H1 (cell line): ENCODE measurements around the gene APLP2. TPM values are rescaled to one million over a fixed set of nuclear protein-coding genes. Genes with fewer than 3 reads are reported as not detected.

Source experiments
- CTCF ChIA-PET: fragments of 300-600 bp; sonication (Branson Sonifier 250); formaldehyde crosslinking; loops from one replicate; lab custom pipeline; 2021; ENCODE audit not compliant: partially characterized antibody; lab: Charles Lee
- POLR2A ChIA-PET: fragments of 300-600 bp; sonication (Branson Sonifier 250); formaldehyde crosslinking; loops from one replicate; lab custom pipeline; 2021; ENCODE audit warnings: inconsistent platforms; ENCODE audit not compliant: partially characterized antibody; lab: Charles Lee
- DNase-seq, 2 experiments: peaks; one replicate each; pipeline versions ENCODE4 v3.0.0 to v3.0.0-alpha.2; 2010 to 2022; ENCODE audit warnings: low spot score in 2 of 2, low read depth in 1 of 2, mixed read lengths in 1 of 2
- FAIRE-seq: peaks from 2 replicates; lab custom pipeline; 2011; peaks lifted over from hg19 to GRCh38; lab: Jason Lieb, UNC
- H2AFZ ChIP-seq: 2 replicates; pipeline ENCODE4 v1.8.1; 2012; ENCODE audit warnings: low read length, inconsistent platforms
- H2AK5ac ChIP-seq: 2 replicates; pipeline ENCODE4 v1.6.1; 2013; ENCODE audit warnings: low read depth, low read length
- H2BK120ac ChIP-seq: replicated peaks from 2 replicates; pipeline ENCODE3; 2013; ENCODE audit warnings: low read depth, low read length, inconsistent platforms
- H2BK12ac ChIP-seq: 2 replicates; pipeline ENCODE4 v1.6.1; 2013; ENCODE audit warnings: low read depth, low read length
- H2BK15ac ChIP-seq: 2 replicates; pipeline ENCODE4 v1.6.1; 2013; ENCODE audit warnings: low read length
- H2BK20ac ChIP-seq: 2 replicates; pipeline ENCODE4 v1.6.1; 2013; ENCODE audit warnings: low read length
- H2BK5ac ChIP-seq: 2 replicates; pipeline ENCODE4 v1.6.1; 2013; ENCODE audit warnings: low read depth, low read length
- H3K14ac ChIP-seq: 2 replicates; pipeline ENCODE4 v1.6.1; 2013; ENCODE audit warnings: inconsistent platforms; ENCODE audit not compliant: insufficient read length
- H3K18ac ChIP-seq: 2 replicates; pipeline ENCODE4 v1.6.1; 2013; ENCODE audit warnings: low read length; ENCODE audit errors: extremely low read depth
- H3K23ac ChIP-seq: 2 replicates; pipeline ENCODE4 v1.6.1; 2013; ENCODE audit warnings: inconsistent platforms; ENCODE audit not compliant: insufficient read length
- H3K23me2 ChIP-seq: 2 replicates; pipeline ENCODE4 v1.6.1; 2013; ENCODE audit warnings: low read depth, low read length
- H3K27ac ChIP-seq: 2 replicates; pipeline ENCODE4 v1.6.1; 2011; ENCODE audit warnings: low read depth, low read length, inconsistent platforms
- H3K27me3 ChIP-seq, 4 experiments: replicated peaks in 1 of 4; 1 replicate in 1 of 4; 2 replicates in 3 of 4; pipeline versions ENCODE4 v1.6.1 to v1.8.1; 2011 to 2013; ENCODE audit warnings: low read length in 3 of 4, mild to moderate bottlenecking in 3 of 4, inconsistent platforms in 2 of 4, mixed read lengths in 2 of 4, moderate library complexity in 1 of 4; ENCODE audit not compliant: control insufficient read depth in 3 of 4, insufficient read depth in 3 of 4; ENCODE audit errors: extremely low read depth in 1 of 4
- H3K36me3 ChIP-seq, 4 experiments: 2 replicates each; pipeline versions ENCODE4 v1.6.1 to v1.8.1; 2011 to 2013; ENCODE audit warnings: mild to moderate bottlenecking in 4 of 4, low read length in 3 of 4, moderate library complexity in 2 of 4, control low read depth in 1 of 4, inconsistent platforms in 1 of 4; ENCODE audit not compliant: insufficient read depth in 4 of 4, control insufficient read depth in 2 of 4
- H3K4ac ChIP-seq: replicated peaks from 2 replicates; pipeline ENCODE3; 2013; ENCODE audit warnings: low read length, low read depth, mixed read lengths, inconsistent platforms; ENCODE audit not compliant: insufficient read length
- H3K4me1 ChIP-seq, 4 experiments: replicated peaks in 1 of 4; 1 replicate in 1 of 4; 2 replicates in 3 of 4; pipeline versions ENCODE4 v1.6.1 to v1.8.1; 2011 to 2013; ENCODE audit warnings: low read length in 3 of 4, inconsistent platforms in 2 of 4, mixed read lengths in 1 of 4; ENCODE audit not compliant: insufficient read depth in 4 of 4, control insufficient read depth in 3 of 4
- H3K4me2 ChIP-seq, 2 experiments: 2 replicates each; pipeline versions ENCODE4 v1.6.1 to v1.8.1; 2011 to 2013; ENCODE audit warnings: low read depth in 2 of 2, low read length in 2 of 2, control low read depth in 1 of 2, inconsistent platforms in 1 of 2, mild to moderate bottlenecking in 1 of 2; ENCODE audit not compliant: insufficient read depth in 1 of 2
- H3K4me3 ChIP-seq, 4 experiments: fragments of 200-600, 300-600 bp in 1 of 4; sonication (generic), shearing (Covaris generic), sonication (Bioruptor Twin) in 1 of 4; 2 replicates each; pipeline versions ENCODE4 v1.5.1 to v1.8.1; 2011 to 2016; ENCODE audit warnings: low read length in 4 of 4, low read depth in 3 of 4, control low read depth in 2 of 4, inconsistent platforms in 2 of 4, mild to moderate bottlenecking in 2 of 4, mixed read lengths in 1 of 4, moderate library complexity in 1 of 4; ENCODE audit not compliant: insufficient read depth in 2 of 4; ENCODE audit errors: extremely low read depth in 1 of 4
- H3K56ac ChIP-seq: replicated peaks from 2 replicates; pipeline ENCODE3; 2013; ENCODE audit warnings: low read depth, mild to moderate bottlenecking, mixed read lengths, low read length, inconsistent platforms; ENCODE audit not compliant: insufficient read length
- H3K79me1 ChIP-seq: 2 replicates; pipeline ENCODE4 v1.6.1; 2013; ENCODE audit warnings: low read depth, low read length, control low read depth
- H3K79me2 ChIP-seq, 2 experiments: 2 replicates each; pipeline versions ENCODE4 v1.6.1 to v1.8.1; 2012 to 2013; ENCODE audit warnings: low read length in 2 of 2, mild to moderate bottlenecking in 2 of 2, inconsistent platforms in 1 of 2; ENCODE audit not compliant: insufficient read depth in 2 of 2, control insufficient read depth in 1 of 2
- H3K9ac ChIP-seq, 4 experiments: replicated peaks in 1 of 4; 1 replicate in 1 of 4; 2 replicates in 3 of 4; pipeline versions ENCODE4 v1.6.1 to v1.8.1; 2011 to 2013; ENCODE audit warnings: low read depth in 3 of 4, low read length in 3 of 4, control low read depth in 2 of 4, mild to moderate bottlenecking in 2 of 4, moderate library complexity in 2 of 4, inconsistent platforms in 1 of 4; ENCODE audit errors: extremely low read depth in 1 of 4
- H3K9me3 ChIP-seq, 2 experiments: 2 replicates each; pipeline versions ENCODE4 v1.6.1 to v1.8.1; 2012 to 2013; ENCODE audit warnings: mild to moderate bottlenecking in 2 of 2, moderate library complexity in 2 of 2, control low read depth in 1 of 2, inconsistent platforms in 1 of 2, low read depth in 1 of 2, low read length in 1 of 2, mixed read lengths in 1 of 2; ENCODE audit not compliant: insufficient read depth in 2 of 2
- H4K20me1 ChIP-seq, 2 experiments: replicated peaks in 1 of 2; 2 replicates each; pipeline versions ENCODE3 to v1.8.1; 2011 to 2013; ENCODE audit warnings: inconsistent platforms in 2 of 2, low read length in 2 of 2, mild to moderate bottlenecking in 1 of 2; ENCODE audit not compliant: insufficient read depth in 2 of 2, control insufficient read depth in 1 of 2
- H4K5ac ChIP-seq: 2 replicates; pipeline ENCODE4 v1.6.1; 2013; ENCODE audit warnings: low read length, low read depth, mixed read lengths, inconsistent platforms; ENCODE audit not compliant: insufficient read length
- H4K8ac ChIP-seq: 2 replicates; pipeline ENCODE4 v1.8.0; 2013; ENCODE audit warnings: mild to moderate bottlenecking, moderate library complexity, low read length, inconsistent platforms; ENCODE audit not compliant: insufficient read depth; ENCODE audit errors: extremely low read depth
- H4K91ac ChIP-seq: replicated peaks from 2 replicates; pipeline ENCODE3; 2013; ENCODE audit warnings: low read length, mixed read lengths, inconsistent platforms; ENCODE audit not compliant: insufficient read length
- FOSL1 ChIP-seq: IDR thresholded peaks from 2 replicates; pipeline ENCODE4 v1.6.1; 2011; ENCODE audit warnings: mild to moderate bottlenecking, low read depth, low read length, moderate library complexity; ENCODE audit not compliant: insufficient read depth
- KDM1A ChIP-seq: fragments of 200-600, 300-600 bp; sonication (generic); IDR thresholded peaks from 2 replicates; pipeline ENCODE4 v1.7.1; 2016; ENCODE audit warnings: mild to moderate bottlenecking, low read length, borderline replicate concordance
- SP4 ChIP-seq: IDR thresholded peaks from 2 replicates; pipeline ENCODE4 v1.6.1; 2012; ENCODE audit warnings: low read length, inconsistent platforms
- WGBS, 2 experiments: shearing (Covaris generic) in 1 of 2; methylation state at CpG; one replicate each; pipeline versions ENCODE4 v1.1.6 to v1.1.7; 2013 to 2015; ENCODE audit warnings: low lambda C conversion rate in 2 of 2, mixed read lengths in 2 of 2, inconsistent platforms in 1 of 2, low coverage in 1 of 2, missing lambda C conversion rate in 1 of 2; ENCODE audit not compliant: insufficient replicate concordance in 2 of 2, insufficient coverage in 1 of 2, insufficient read length in 1 of 2; ENCODE audit errors: extremely low coverage in 1 of 2, missing lambda C conversion rate in 1 of 2; 5-methylcytosine and 5-hydroxymethylcytosine counted together
- polyA plus RNA-seq, 7 experiments: library from polyadenylated mRNA; depleted of rRNA in 3 of 7; stranded (reverse) in 5 of 7; unstranded in 2 of 7; fragments of >200 nt in 5 of 7; fragments of 200-250 nt in 2 of 7; gene quantifications; 1 replicate in 5 of 7; 2 replicates in 1 of 7; 4 replicates in 1 of 7; pipeline versions ENCODE4 v1.2.1 to v1.2.3, GENCODE V29; 2011 to 2013; ENCODE audit warnings: missing spikeins in 2 of 7, mixed read lengths in 2 of 7
- total RNA-seq: library from RNA; stranded (reverse); fragmentation: NEBNext Ultra II Directional; extraction: Animal tissue kit (Norgen Biotek cat#: 25700); gene quantifications from 2 replicates; pipeline ENCODE4 v1.2.1, GENCODE V29; 2021

Gene APLP2
- total and polyA plus RNA-seq, 2 of the 8 experiments (the other 6 are each of a cell fraction or from before 2014, with no cell fraction given) = 222 to 315 TPM

DNA sequence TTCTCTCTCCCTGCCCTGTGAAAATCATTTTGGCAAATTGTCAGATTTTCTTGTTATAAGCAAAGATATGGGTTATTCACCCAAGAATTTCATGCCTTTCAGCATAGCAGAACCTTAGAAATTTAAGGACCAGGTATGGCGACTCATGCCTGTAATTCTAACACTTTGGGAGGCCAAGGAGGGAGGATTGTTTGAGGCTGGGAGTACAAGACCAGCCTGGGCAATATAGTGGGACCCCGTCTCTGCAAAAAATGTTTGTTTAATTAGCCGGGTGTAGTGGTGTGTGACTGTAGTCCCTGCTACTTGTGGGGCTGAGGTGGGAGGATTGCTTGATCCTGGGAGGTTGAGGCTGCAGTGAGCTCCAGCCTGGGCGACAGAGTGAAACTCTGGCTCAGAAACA, 27.6 kb downstream of the APLP2 start:
- Histone ChIP-seq H3K9me3 (peaks cover 0 to 10% of the 10 kb centered on the region in 2 experiments; a peak in 2 of 4 replicates), H2BK12ac (no peak overlapping the region), H2BK15ac (no peak overlapping the region), H3K23me2 (no peaks in the 10 kb centered on the region), H3K9ac (no peak overlapping the region), H4K8ac (no peak overlapping the region), H4K91ac (no peak overlapping the region), H3K56ac (no peak overlapping the region), H2BK5ac (no peak overlapping the region), H3K4ac (no peak overlapping the region), H3K79me1 (peaks cover 7% of the 10 kb centered on the region), H3K4me3 (no peak overlapping the region), H3K79me2 (peaks cover 8 to 89% of the 10 kb centered on the region in 2 experiments; a peak in 3 of 4 replicates), H3K23ac (no peak overlapping the region), H4K5ac (no peak overlapping the region), H2BK120ac (no peak overlapping the region), H2AK5ac (no peak overlapping the region), H4K20me1 (peaks cover 0 to 9% of the 10 kb centered on the region in 2 experiments), H2BK20ac (no peak overlapping the region), H3K14ac (no peak overlapping the region), H2AFZ (no peak overlapping the region), H3K18ac (no peak overlapping the region), H3K27me3 (no peaks in the 10 kb centered on the region), H3K36me3 (peaks cover 0 to 5% (median 0%) of the 10 kb centered on the region in 4 experiments; a peak in 1 of 8 replicates), H3K4me1 (peaks cover 0 to 2% (median 1%) of the 10 kb centered on the region in 4 experiments; a peak in 2 of 7 replicates), H3K4me2 (no peak overlapping the region), H3K27ac (no peak overlapping the region)
- TF ChIP-seq SP4 (no peak), KDM1A (peak; percentile 53; the same call in 1 of the 2 replicates), FOSL1 (no peak)
- DNase-seq (no peak), FAIRE-seq (no peak)
- ChIA-PET POLR2A (interaction anchor here (2.4 kb wide), 1 partner anchor 27 kb away, joined by 9 read pairs; the partner anchor contains the start of gene APLP2), CTCF (no interaction called here)
- WGBS, 2 experiments = 89% methylated on average over 4 of the region's 4 CpGs; no CpG with 5 or more reads in 1 of the 2 experiments
